HG02763 (cell line): ENCODE measurements around the gene CDR2.
"Not testable (repeated sequence)": the region's sequence is repeated elsewhere in the genome, so short reads cannot be mapped to it uniquely, and the experiment has no call there.

Source experiments
- ATAC-seq: cut with Tn5 transposase; IDR thresholded peaks from one replicate; pipeline ENCODE4 v1.9.1; 2021; ENCODE audit warnings: mild to moderate bottlenecking, moderate library complexity; ENCODE audit not compliant: unreplicated experiment

CDR2 gene

DNA sequence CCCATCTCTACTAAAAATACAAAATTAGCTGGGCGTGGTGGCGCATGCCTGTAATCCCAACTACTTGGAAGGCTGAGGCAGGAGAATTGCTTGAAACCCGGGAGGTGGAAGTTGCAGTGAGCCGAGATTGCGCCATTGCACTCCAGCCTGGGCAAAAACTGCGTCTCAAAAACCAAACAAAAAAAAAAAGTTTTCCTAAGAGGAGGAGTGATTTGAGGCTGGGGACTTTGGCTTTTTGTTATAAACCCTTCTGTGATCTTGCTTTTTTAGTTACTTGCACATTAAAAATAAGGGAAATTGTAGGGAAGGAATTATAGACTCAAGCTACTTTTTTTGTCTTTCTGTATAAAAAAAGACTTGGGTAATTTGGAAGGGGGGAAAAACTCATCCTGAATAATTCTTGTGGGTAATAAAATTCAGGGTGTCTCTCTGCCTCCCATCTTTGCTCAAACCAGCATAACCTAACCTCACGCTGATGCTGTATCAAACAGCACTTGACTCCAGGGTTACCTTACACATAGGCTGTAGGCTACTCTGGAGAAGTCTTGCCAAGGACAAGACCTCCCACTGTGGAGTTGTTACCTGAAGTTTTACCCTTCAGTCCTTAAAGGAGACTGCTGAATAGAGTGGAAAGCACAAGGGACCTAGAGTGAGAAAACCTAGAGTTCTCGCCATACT lies 1.7 kb upstream of the CDR2 start:
- no peak for ATAC-seq

DNA sequence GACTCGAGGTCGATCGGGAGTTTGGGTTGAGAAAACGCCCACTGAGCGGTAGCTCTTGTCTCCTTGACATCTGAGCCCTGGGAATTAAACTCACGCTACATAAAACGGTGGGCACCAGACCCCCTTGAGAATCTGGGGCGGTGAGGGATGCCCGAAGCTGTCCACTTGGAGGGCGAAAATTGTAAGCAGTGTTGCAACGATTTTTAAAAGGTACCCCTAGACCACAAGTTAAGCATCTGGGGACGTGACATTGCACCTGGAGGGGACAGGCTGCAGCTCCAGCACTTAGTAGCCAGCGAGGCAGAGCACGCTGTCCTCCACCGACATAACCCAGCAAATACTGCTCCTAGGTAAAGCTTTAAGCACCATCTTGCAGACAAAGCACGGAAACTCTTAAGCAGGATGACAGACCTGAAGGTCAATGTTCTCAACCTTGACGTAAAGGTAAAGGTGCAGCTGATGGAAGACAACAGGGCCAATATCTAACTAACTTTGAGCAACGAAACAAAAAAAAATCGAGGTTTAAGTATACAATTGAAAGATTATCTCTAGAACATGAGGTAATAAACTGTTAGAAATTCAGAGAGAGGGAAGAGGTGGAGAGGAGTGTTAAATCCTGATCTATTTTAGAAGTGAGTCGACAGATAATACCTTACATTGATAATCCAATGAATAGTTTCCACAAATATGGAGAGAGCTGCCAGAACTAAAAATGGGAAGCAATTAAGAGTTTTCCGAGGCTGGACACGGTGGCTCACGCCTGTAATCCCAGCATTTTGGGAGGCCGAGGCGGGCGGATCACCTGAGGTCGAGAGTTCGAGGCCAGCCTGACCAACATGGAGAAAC lies 921 bp upstream of the CDR2 start:
- ATAC-seq: no peak

DNA sequence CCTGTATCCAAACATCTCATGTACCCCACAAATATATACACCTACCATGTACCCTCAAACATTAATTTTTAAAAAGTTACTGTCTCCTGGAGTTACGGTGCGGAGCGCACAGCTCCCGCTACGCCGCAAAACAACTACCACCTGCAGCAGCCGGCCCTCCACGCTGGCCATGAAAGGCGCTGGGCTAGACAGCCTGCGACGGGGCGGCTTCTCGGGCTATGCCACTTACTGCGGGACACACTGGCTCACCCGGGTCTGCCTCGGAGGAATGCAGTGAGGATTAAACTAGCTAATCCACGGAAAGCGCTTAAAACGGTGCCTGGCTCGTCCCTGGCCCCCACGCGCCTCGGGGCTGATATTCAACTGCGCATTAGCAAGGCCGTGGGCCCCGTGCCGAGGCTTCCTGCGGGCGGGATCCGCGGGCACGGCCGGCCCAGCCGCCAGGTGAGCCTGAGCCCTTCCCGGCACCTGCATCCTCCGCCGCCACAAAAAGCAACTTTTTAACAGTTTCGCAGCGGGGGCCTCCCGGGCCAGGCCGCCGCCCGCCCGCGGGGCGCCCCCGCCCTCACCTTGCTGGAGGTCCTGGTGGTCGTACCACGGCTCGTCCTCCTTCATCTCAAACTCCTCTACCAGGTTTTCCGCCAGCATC lies 633 bp downstream of the CDR2 start:
- peak; percentile 11 for ATAC-seq

DNA sequence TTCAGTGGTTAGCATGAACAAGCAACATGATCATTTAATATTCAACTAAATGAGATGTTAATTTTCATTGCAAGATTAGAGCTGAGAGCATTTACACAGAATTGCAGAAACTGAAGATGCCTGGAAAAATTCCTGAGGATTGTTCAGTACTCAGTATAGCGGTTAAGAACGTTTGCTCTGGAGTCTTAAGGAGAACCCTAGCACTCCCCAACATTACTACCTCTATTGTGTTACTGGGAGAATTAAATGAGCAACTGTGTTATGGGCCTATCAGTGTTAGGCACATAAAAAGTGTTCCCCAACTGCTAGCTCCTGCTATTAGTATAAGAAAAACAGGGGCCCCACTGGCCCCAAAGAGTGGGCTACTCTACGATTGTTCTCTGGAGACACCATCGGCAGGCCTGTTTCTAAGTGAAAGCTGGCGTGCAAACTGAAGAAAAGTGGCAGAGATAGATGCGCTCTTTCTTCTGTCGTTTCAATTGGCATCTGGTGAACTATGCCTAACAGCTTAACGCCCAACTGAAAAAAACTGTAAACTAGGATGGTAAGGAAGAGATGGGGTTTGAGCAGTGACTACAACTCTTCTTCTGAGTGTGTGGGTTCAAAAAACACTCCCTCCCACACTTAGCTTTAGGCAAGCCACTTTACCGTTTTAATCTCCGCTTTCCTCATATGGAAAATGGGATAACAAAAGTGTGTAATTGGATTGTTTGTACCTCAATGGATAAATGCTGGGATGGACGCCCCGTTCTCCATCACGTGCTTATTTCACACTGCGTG lies 1.3 kb downstream of the CDR2 start:
- no peak for ATAC-seq

DNA sequence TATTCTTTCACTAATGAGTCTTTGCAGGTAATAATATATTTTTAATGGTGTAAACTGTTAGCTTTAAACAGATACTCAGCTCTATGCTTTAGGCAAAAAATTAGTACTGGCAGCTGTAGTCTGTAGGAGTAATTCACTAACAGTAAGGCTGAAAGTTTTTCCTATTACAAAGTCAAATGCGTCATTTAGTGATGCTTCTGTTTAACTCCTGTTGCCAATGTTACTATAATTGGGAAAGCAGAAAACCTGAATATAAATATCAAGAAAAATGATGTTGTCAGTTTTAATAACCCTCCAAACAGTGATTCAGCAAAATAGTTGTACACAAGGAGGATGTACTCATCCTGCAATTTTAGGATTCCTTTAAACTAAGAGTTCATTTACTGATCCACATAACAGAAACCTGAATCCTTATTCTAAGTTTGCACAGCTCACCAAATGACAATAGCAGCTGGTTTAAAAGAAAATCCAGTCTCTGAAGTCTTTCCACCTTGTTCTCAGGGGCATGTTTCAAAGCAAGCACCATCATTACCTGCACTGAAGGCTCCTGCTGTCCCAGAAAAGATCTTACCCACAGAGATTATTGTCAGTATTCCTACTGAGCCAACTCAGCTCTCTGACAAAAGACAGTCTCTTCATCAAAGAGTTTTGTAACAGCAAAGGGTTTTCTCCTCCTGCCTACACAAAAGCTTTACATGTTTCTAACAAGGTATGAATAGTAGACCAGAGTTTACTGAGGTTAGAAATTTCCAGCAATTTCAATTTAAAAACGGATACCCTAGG lies 4.2 kb downstream of the CDR2 start:
- ATAC-seq: no peak

DNA sequence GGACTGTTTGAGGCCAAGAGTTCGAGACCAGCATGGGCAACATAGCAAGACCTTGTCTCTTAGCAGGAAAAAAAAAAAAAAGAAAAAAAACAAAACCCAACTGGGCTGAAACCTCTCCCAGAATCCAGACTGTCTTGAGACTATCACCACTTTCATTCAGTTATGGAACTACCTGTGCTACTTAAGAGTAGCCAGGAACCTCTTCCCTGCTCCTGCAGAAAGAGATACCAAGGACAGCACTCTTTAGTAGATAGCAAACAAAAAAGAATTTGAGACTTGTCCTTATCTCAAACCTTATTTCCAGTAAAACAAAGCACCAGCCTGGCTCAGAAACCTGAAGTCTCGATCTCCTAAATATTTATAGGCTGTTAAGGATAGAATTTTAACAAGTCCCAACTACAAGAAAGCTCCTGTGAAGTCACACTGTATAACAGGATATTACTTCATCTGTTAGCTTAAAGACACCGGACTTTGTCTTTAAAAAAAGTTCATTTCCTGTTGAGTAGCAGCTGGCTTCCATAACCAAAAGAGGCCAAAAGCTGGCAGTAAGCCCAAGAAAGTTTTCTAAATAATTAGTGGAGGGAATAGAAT lies 5.1 kb downstream of the CDR2 start:
- ATAC-seq: no peak

DNA sequence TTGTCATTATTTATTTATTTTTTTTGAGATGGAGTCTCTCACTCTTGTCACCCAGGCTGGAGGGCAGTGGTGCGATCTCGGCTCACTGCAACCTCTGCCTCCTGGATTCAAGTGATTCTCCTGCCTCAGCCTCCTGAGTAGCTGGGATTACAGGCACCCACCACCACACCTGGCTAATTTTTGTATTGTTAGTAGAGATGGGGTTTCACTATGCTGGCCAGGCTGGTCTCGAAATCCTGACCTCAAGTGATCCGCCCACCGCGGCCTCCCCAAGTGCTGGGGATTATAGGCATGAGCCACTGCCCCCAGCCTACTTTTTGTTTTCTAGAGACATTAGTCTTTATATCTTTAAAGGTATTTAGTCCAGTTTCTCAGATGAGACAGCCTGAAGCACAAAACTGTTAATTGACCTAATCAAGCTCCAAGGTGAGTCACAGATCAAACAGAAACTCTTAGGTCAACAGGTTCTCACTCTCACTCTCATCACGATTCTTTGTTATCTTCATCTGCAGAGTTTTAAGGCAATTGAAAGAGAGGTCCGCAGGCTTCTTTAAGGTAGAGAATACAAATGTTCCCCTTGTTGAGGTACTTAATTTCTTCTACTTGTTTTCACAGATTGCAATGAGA lies 6.1 kb downstream of the CDR2 start:
- ATAC-seq: not testable (repeated sequence)

DNA sequence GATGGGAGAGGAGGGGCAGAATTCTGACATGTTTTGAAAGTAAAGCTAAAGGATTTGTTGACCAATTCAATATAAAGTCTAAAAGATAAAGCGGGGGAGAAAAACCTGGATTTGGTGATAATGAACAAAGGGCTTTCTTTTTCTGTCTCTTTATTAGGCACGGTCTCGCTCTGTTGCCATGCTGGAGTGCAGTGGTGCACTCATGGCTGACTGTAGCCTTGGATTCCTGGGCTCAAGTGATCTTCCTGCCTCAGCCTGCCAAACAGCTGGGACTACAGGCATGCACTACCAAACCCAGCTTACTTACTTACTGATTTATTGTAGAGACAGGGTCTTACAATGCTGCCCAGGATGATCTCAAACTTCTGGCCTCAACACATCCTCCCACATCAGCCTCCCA lies 7.5 kb downstream of the CDR2 start:
- ATAC-seq: no peak

DNA sequence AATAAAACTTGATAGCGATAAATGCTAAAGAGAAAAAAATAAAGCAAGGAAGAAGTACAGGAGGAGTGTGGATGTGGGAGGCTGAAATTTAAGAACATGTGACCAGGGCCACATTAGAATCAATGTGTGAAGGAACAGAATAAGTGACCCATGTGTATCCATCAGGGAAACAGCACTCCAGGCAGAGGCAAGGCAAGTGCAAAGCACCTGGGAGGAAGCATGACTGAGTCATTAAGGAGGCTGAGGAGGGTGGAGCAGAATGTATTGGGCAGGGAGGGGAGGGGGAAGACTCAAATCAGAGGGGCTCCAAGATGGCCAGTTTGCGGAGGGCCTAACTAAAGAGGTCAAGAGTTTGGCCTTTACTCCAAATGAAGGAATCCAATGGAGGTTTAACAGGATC lies 8.0 kb downstream of the CDR2 start:
- no peak for ATAC-seq

DNA sequence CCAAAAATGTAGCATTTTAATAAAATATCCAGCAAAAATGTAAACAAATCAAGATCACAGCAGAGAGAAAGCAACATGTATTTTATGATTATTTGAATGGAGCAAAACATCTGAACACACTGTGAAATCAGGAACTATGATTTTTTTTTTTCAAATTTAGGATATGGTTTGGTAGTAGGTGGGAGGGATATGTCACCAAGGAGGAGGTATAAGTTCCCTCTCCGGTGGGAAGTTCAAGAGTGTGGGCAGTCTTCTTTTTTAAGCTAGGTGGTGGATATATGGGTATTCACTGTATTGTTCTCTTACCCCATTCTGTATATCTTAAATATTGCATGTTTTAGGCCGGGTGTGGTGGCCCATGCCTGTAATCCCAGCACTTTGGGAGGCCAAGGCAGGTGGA lies 10.2 kb downstream of the CDR2 start:
- no peak for ATAC-seq

DNA sequence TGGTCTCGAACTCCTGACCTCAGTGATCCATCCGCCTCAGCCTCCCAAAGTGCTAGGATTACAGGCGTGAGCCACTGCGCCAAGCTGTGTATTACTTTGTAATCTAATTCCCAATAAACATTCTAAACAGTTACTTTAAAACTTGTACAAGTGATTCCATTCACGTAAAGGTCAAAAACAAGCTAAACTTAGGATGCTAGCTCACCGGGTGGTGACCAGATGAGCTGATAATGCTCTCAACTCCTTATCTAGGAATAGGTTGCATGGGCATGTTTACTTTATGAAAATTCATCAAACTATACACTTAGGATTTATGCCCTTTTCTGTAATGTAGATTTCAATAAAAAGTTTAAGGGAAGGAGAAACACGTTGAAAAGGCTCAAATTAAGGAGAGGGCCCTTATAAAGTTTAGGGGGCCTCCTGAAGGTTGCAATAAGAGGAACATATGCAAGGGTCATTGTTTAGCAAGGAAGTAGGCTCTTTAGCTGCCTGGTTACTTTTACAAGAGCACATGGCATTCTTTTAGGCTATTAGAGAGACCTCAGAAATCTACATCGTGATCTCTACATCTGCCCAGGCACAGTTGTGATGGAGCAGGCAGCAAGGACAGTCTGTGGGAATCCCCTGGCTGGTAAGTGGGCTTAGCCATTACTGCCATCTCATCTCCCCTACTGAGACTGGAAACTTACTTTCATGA lies 13.3 kb downstream of the CDR2 start:
- no peak for ATAC-seq

DNA sequence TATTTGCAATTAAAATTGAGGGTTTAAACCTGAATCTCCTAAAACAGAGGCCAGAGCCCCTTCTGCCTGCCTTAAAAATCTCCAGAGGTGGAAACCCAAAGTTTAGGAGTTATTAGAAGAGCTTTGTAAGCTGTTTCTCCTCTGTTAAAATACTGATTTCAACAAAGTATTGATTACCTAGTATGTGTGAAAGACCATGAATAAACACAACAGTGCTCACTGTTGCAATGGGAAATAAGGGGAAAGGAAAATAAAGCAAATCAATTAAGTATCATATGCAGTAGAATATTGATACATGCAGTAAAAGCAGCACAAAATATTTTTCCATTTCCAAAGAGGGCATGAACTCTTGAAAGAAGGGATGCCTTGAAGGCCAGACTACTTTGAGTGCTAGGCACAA lies 14.7 kb downstream of the CDR2 start:
- ATAC-seq: no peak

DNA sequence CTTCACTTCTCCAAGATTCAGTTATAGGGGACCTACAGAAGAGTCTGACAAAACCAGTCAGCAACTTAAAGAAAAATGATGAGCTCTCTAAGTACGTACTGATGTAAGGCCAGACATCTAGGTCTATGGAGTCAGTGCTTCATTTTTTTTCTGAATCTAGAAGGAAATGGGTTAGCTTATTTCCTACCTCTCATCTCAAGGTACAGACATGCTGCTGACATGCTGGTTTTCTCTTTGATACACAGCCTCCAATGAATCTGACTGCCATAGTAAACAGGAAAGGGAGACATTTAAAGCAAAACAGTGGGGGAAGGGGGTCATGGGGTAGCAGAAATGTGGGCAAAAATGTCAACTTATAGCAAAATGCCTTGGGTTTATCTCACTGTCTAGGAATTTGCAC lies 16.4 kb downstream of the CDR2 start:
- no peak for ATAC-seq

DNA sequence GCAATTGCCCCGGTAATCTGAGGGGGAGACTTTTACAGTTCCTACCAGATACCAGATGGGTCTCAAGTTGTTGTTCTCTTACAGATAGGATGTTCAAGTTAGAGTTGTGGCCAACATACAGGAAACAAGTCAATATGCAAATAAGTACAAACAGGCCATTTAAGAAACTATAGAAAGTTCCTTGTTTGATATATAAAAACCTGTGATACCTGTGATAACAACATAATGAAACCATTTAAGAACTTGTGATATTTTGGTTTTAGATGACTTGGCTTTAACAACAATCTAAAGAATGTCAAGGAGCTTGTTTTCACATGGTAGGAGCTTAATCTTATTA lies 16.8 kb downstream of the CDR2 start:
- no peak for ATAC-seq

DNA sequence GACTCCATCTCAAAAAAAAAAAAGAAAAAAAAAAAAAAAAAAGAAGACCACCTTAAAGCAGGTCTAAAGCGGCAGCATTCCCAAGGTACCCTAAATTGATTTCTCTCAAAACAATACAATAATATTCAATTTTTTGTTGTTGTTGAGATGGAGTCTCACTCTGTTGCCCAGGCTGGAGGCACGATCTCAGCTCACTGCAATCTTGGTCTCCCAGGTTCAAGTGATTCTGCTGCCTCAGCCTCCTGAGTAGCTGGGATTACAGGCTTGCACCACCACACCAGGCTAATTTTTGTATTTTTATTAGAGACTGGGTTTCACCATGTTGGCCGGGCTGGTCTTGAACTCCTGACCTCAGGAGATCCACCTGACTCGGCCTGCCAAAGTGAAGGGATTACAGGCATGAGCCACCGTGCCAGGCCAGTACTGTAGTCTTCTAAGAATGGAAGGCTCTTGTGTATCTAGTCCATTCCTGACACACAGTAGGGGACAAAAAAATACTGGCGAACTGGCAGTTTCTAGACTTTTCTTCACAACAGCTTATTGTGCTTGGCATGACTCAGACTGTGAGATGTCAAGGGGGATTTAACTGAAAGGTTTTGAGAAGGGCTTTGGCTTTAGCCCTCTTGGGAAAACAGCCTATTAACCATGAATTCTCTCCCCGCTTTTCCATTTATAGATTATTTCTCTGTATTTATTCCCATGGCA lies 17.3 kb downstream of the CDR2 start:
- ATAC-seq: no peak

DNA sequence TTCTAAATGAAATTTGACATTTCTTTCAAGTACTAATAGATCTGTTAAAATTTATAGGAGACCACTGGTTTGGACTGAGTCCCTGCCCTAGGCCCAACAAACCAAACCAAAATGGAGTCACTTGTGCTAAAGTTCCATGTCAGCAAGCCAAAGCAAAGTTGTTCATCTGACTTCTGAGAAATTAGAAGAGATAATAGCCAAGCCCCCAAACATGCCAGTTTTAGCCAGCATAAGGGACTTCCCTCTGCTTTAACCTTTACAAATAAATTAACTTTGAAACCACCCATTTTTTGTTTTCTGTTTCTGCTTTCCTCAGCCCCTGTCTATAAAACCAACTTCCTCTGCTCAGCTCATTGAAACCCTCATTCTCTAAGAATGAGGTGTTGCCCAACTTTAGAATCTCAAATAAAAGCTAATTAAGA lies 18.9 kb downstream of the CDR2 start:
- ATAC-seq: no peak

DNA sequence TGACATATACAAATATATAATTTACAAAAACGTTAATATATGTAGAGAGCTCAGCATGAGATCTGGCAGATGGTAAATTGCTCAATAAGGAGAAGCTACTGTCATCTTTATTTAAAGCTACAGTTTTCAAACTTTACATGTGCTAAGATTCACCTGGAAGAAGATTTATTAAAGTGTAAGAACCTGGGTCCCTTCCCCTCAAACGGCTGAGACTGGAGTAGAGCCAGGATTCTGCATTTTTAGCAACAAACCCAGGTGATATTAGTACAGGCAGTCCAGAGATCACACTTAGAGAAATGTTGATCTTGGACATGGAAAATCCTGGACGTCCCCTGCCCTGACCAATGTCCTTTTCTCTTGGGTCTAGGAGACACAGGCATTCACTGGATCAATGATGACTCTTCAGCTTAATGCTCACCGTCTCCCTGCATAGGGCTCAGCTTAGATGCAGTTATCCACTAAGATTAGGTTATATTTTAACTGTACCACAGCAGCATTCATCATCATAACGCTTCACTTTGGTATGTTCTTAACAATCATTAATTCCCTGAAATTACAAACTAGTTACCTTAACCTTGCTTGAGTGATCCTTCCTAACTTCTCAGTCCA lies 20.4 kb downstream of the CDR2 start:
- no peak for ATAC-seq
